ENCODE data around the gene TAL1.
"Not testable (repeated sequence)": the region's sequence is repeated elsewhere in the genome, so short reads cannot be mapped to it uniquely, and the experiment has no call there.

GRCh38 chr1:47195981-47196380, 36.0 kb downstream of the TAL1 start:
- TF ChIP-seq, protein P1, sequence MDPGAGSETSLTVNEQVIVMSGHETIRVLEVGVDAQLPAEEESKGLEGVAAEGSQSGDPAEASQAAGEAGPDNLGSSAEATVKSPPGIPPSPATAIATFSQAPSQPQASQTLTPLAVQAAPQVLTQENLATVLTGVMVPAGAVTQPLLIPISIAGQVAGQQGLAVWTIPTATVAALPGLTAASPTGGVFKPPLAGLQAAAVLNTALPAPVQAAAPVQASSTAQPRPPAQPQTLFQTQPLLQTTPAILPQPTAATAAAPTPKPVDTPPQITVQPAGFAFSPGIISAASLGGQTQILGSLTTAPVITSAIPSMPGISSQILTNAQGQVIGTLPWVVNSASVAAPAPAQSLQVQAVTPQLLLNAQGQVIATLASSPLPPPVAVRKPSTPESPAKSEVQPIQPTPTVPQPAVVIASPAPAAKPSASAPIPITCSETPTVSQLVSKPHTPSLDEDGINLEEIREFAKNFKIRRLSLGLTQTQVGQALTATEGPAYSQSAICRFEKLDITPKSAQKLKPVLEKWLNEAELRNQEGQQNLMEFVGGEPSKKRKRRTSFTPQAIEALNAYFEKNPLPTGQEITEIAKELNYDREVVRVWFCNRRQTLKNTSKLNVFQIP (CRISPR knock-in tag; IDR thresholded peaks at IDR 0.05; ENCODE audit: borderline replicate concordance, low read depth) = not testable (repeated sequence)
- TF ChIP-seq ISL1, ESRRG, ZNF8, RARB (CRISPR knock-in tag; IDR thresholded peaks at IDR 0.05): not testable (repeated sequence)
- TF ChIP-seq, protein P2, sequence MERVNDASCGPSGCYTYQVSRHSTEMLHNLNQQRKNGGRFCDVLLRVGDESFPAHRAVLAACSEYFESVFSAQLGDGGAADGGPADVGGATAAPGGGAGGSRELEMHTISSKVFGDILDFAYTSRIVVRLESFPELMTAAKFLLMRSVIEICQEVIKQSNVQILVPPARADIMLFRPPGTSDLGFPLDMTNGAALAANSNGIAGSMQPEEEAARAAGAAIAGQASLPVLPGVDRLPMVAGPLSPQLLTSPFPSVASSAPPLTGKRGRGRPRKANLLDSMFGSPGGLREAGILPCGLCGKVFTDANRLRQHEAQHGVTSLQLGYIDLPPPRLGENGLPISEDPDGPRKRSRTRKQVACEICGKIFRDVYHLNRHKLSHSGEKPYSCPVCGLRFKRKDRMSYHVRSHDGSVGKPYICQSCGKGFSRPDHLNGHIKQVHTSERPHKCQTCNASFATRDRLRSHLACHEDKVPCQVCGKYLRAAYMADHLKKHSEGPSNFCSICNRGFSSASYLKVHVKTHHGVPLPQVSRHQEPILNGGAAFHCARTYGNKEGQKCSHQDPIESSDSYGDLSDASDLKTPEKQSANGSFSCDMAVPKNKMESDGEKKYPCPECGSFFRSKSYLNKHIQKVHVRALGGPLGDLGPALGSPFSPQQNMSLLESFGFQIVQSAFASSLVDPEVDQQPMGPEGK (CRISPR knock-in tag; IDR thresholded peaks at IDR 0.05; ENCODE audit: borderline replicate concordance) = not testable (repeated sequence)
- TF ChIP-seq, protein P3, sequence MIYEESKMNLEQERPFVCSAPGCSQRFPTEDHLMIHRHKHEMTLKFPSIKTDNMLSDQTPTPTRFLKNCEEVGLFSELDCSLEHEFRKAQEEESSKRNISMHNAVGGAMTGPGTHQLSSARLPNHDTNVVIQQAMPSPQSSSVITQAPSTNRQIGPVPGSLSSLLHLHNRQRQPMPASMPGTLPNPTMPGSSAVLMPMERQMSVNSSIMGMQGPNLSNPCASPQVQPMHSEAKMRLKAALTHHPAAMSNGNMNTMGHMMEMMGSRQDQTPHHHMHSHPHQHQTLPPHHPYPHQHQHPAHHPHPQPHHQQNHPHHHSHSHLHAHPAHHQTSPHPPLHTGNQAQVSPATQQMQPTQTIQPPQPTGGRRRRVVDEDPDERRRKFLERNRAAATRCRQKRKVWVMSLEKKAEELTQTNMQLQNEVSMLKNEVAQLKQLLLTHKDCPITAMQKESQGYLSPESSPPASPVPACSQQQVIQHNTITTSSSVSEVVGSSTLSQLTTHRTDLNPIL (CRISPR knock-in tag; IDR thresholded peaks at IDR 0.05; ENCODE audit: low read depth) = not testable (repeated sequence)
